OCI-M1 (cell line): ENCODE data around the gene MRPS35.

Experiments used
- DNase-seq: peaks from one replicate; lab custom pipeline; 2025; lab: John Stamatoyannopoulos, UW

Gene MRPS35

GRCh38 chr12:27710592-27711316 lies at the start of gene MRPS35:
Gene MRPS35 (plus strand): TSS chr12:27710832. CDS start chr12:27710844, 12 bp downstream.
- peak; percentile 94 for DNase-seq

GRCh38 chr12:27665704-27666103 lies 44.9 kb upstream of the MRPS35 start:
- DNase-seq, result no peak

- no peak for DNase-seq
These were observed 44.1 kb upstream of the MRPS35 start for GRCh38 chr12:27666510-27666909.

GRCh38 chr12:27667540-27667939 lies 43.1 kb upstream of the MRPS35 start:
- DNase-seq, result no peak

GRCh38 chr12:27672051-27672450 lies 38.6 kb upstream of the MRPS35 start:
- DNase-seq, result no peak

GRCh38 chr12:27672643-27673042 lies 38.0 kb upstream of the MRPS35 start:
- no peak for DNase-seq

GRCh38 chr12:27673101-27673718 lies 37.4 kb upstream of the MRPS35 start:
- no peak for DNase-seq

GRCh38 chr12:27674989-27675388 lies 35.6 kb upstream of the MRPS35 start:
- no peak for DNase-seq

GRCh38 chr12:27680619-27681018 lies 30.0 kb upstream of the MRPS35 start:
- DNase-seq, result no peak

- DNase-seq, result no peak
These were observed 28.1 kb upstream of the MRPS35 start for GRCh38 chr12:27682534-27682933.

- DNase-seq, result no peak
These were observed 25.4 kb upstream of the MRPS35 start for GRCh38 chr12:27685274-27685673.

GRCh38 chr12:27686147-27686546 lies 24.5 kb upstream of the MRPS35 start:
- no peak for DNase-seq

GRCh38 chr12:27688671-27689070 lies 22.0 kb upstream of the MRPS35 start:
- no peak for DNase-seq

GRCh38 chr12:27689558-27690180 lies 21.0 kb upstream of the MRPS35 start:
- no peak for DNase-seq

GRCh38 chr12:27693403-27693802 lies 17.2 kb upstream of the MRPS35 start:
- DNase-seq, result no peak

GRCh38 chr12:27695556-27696292 lies 14.9 kb upstream of the MRPS35 start:
- DNase-seq, result no peak

GRCh38 chr12:27696293-27696652 lies 14.4 kb upstream of the MRPS35 start, which contains the start of gene REP15:
Gene REP15 (plus strand): TSS chr12:27696447. CDS start chr12:27696563, 116 bp downstream.
- DNase-seq, result no peak

- DNase-seq, result no peak
These were observed 13.6 kb upstream of the MRPS35 start for GRCh38 chr12:27696864-27697564.

- peak; percentile 98 for DNase-seq
These were observed 6.7 kb upstream of the MRPS35 start for GRCh38 chr12:27703720-27704452.

GRCh38 chr12:27705263-27705662 lies 5.4 kb upstream of the MRPS35 start:
- DNase-seq, result no peak

GRCh38 chr12:27707216-27707615 lies 3.4 kb upstream of the MRPS35 start:
- DNase-seq, result no peak
